ENCODE results near the gene GMPPB.
A peak's percentile ranks its signal among the peaks of the same experiment; 100 is the strongest.
"Not testable (repeated sequence)": the region's sequence is repeated elsewhere in the genome, so short reads cannot be mapped to it uniquely, and the experiment has no call there.

GMPPB gene

GRCh38 chr3:49689908-49690624 lies 33.7 kb downstream of the GMPPB start:
- DNase-seq (ENCODE audit: low spot score) = not testable (repeated sequence)

- peak; percentile 95 for DNase-seq (ENCODE audit: low spot score)
Measured at GRCh38 chr3:49689046-49689907, 34.5 kb downstream of the GMPPB start, which contains the start of the genes MST1 and RNF123. Gene MST1 (minus strand): TSS chr3:49689474. CDS start chr3:49688691, 783 bp downstream. Gene RNF123 (plus strand): TSS chr3:49689557. CDS start chr3:49691166, 1,609 bp downstream.

- not testable (repeated sequence) for DNase-seq (ENCODE audit: low spot score)
Measured at GRCh38 chr3:49688338-49689045, 35.3 kb downstream of the GMPPB start.

- not testable (repeated sequence) for DNase-seq (ENCODE audit: low spot score)
Measured at GRCh38 chr3:49687424-49687795, 36.3 kb downstream of the GMPPB start.

GRCh38 chr3:49686769-49687423 lies 36.9 kb downstream of the GMPPB start:
- DNase-seq (ENCODE audit: low spot score) = not testable (repeated sequence)

- DNase-seq (ENCODE audit: low spot score) = not testable (repeated sequence)
Measured at GRCh38 chr3:49686346-49686745, 37.4 kb downstream of the GMPPB start.

GRCh38 chr3:49685846-49686245 lies 37.9 kb downstream of the GMPPB start:
- DNase-seq (ENCODE audit: low spot score) = not testable (repeated sequence)

- not testable (repeated sequence) for DNase-seq (ENCODE audit: low spot score)
Measured at GRCh38 chr3:49685103-49685502, 38.6 kb downstream of the GMPPB start.

GRCh38 chr3:49684453-49684852 lies 39.3 kb downstream of the GMPPB start:
- not testable (repeated sequence) for DNase-seq (ENCODE audit: low spot score)

GRCh38 chr3:49683162-49683561 lies 40.6 kb downstream of the GMPPB start:
- no peak for DNase-seq (ENCODE audit: low spot score)

GRCh38 chr3:49681543-49681942 lies 42.2 kb downstream of the GMPPB start:
- no peak for DNase-seq (ENCODE audit: low spot score)

- no peak for DNase-seq (ENCODE audit: low spot score)
Measured at GRCh38 chr3:49681232-49681522, 42.6 kb downstream of the GMPPB start.

GRCh38 chr3:49680493-49681231 lies 43.1 kb downstream of the GMPPB start:
- no peak for DNase-seq (ENCODE audit: low spot score)

GRCh38 chr3:49675912-49676311 lies 47.8 kb downstream of the GMPPB start:
- DNase-seq (ENCODE audit: low spot score) = no peak

- DNase-seq (ENCODE audit: low spot score) = no peak
Measured at GRCh38 chr3:49674497-49674983, 49.2 kb downstream of the GMPPB start.

GRCh38 chr3:49673715-49674496 lies 49.8 kb downstream of the GMPPB start, which contains the start of gene APEH:
Gene APEH (plus strand): TSS chr3:49674351. CDS start chr3:49674402, 51 bp downstream.
- DNase-seq (ENCODE audit: low spot score) = peak; percentile 99

- no peak for DNase-seq (ENCODE audit: low spot score)
Measured at GRCh38 chr3:49673121-49673714, 50.5 kb downstream of the GMPPB start.

- DNase-seq (ENCODE audit: low spot score) = peak; percentile 80
Measured at GRCh38 chr3:49671291-49672288, 52.2 kb downstream of the GMPPB start.

- no peak for DNase-seq (ENCODE audit: low spot score)
Measured at GRCh38 chr3:49670940-49671290, 52.8 kb downstream of the GMPPB start.

All from AG20443 (cell line).